Left ventricle myocardium inferior (tissue), 1 donor: Measurements from ENCODE around the gene GRID1. TPM values are rescaled to one million over a fixed set of nuclear protein-coding genes. Genes with fewer than 3 reads are reported as not detected.

ENCODE experiments used
- DNase-seq: peaks from one replicate; pipeline ENCODE4 v3.0.0-alpha.2; 2020
- H3K27ac ChIP-seq: fragments of 200-600 bp; replicated peaks from 2 replicates; pipeline ENCODE4 v1.8.0; 2021
- H3K27me3 ChIP-seq: fragments of 200-600 bp; 2 replicates; pipeline ENCODE4 v1.8.0; 2021; ENCODE audit warnings: low read depth
- H3K36me3 ChIP-seq: fragments of 200-600 bp; 2 replicates; pipeline ENCODE4 v1.8.0; 2021
- H3K4me1 ChIP-seq: fragments of 200-600 bp; 2 replicates; pipeline ENCODE4 v1.8.0; 2021
- H3K4me3 ChIP-seq: fragments of 200-600 bp; 2 replicates; pipeline ENCODE4 v1.8.0; 2021; ENCODE audit warnings: mild to moderate bottlenecking, moderate library complexity
- H3K9me3 ChIP-seq: fragments of 200-600 bp; replicated peaks from 2 replicates; pipeline ENCODE4 v1.8.0; 2021
- CTCF ChIP-seq: fragments of 200-600 bp; IDR thresholded peaks from 2 replicates; pipeline ENCODE4 v1.8.0; 2021; ENCODE audit warnings: antibody characterized with exemption, mild to moderate bottlenecking, borderline replicate concordance
- intact Hi-C: fragments of 100-400 bp; cut with micrococcal nuclease; formaldehyde crosslinking; loops from one replicate; pipeline ENCODE4 v1.11.0; 2022
- total RNA-seq: library from RNA; stranded (reverse); fragmentation: NEBNext Ultra II Directional; extraction: Animal tissue kit (Norgen Biotek cat#: 25700); gene quantifications from one replicate; pipeline ENCODE4 v1.2.1, GENCODE V29; 2021
- donor health status: DM: no; HTN: yes; CAD: no; lungs with severe emphysema.

The GRID1 gene
- total RNA-seq, 1 donor from 2014 or later = 1.6 TPM

DNA sequence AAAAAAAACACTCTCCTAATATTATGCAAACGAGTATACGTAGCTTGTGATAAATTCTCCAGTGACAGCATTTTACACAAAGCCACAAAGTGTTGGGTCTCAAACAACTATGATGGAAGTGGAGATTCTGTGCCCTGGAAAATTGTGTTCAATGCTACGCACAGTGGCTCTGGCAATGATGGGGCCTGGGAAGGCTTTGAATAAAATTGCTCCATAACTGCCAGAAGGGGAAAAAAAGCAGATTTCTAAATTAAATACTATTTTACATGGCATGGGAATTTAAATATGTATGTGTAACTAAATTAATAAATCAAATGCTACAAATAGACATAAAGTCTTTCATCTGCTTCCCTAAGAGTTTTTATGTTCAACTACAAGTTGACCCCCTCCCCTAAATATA is 306.7 kb downstream of the GRID1 start:
- TF ChIP-seq CTCF = no peak
- Histone ChIP-seq H3K27ac (no peak overlapping the region), H3K27me3 (peaks cover 6% of the 10 kb centered on the region), H3K4me3 (no peak overlapping the region), H3K36me3 (no peaks in the 10 kb centered on the region), H3K9me3 (no peaks in the 10 kb centered on the region), H3K4me1 (peaks cover 4% of the 10 kb centered on the region)
- no peak for DNase-seq
- intact Hi-C loops = no loop called here

- intact Hi-C loops = no loop called here
- Histone ChIP-seq H3K4me1 (peaks cover 4% of the 10 kb centered on the region), H3K4me3 (no peak overlapping the region), H3K27me3 (no peaks in the 10 kb centered on the region), H3K9me3 (no peaks in the 10 kb centered on the region), H3K27ac (no peak overlapping the region), H3K36me3 (no peaks in the 10 kb centered on the region)
- no peak for DNase-seq
- no peak for TF ChIP-seq CTCF
Measured at GRCh38 chr10:86058964-86059363, 307.6 kb downstream of the GRID1 start.

GRCh38 chr10:86057708-86058107 is 308.9 kb downstream of the GRID1 start:
- no peaks in the 10 kb centered on the region for H3K27me3 ChIP-seq
- no peak for TF ChIP-seq CTCF
- no peaks in the 10 kb centered on the region for H3K36me3 ChIP-seq
- H3K4me3 ChIP-seq = no peak overlapping the region
- H3K9me3 ChIP-seq = no peaks in the 10 kb centered on the region
- H3K4me1 ChIP-seq = peaks cover 4% of the 10 kb centered on the region
- no peak overlapping the region for H3K27ac ChIP-seq
- intact Hi-C loops = no loop called here
- DNase-seq = no peak

DNA sequence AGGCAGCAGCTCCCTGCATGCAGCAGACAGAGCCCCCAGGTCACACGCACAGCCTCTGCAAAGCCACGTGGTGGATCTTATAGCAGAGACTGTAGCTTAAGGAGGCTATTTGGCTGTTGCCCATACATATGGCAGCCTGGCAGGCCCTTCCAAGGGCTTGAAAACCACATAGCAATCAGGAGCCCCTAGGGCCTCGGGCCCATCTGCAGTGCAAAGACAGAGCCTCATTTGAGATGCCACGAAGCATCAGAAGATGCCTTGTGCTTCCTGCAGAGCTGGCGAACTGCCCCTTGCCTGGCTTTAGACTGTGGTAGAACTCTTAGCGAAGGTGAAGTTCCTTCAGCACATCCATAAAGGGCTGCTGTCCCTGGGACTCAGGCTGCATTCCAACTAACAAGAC is 309.9 kb downstream of the GRID1 start:
- Histone ChIP-seq H3K36me3 (no peaks in the 10 kb centered on the region), H3K9me3 (no peaks in the 10 kb centered on the region), H3K27ac (no peak overlapping the region), H3K4me1 (peaks cover 4% of the 10 kb centered on the region), H3K27me3 (no peaks in the 10 kb centered on the region), H3K4me3 (no peak overlapping the region)
- intact Hi-C loops = no loop called here
- TF ChIP-seq CTCF = no peak
- DNase-seq = no peak

GRCh38 chr10:86055928-86056327 is 310.7 kb downstream of the GRID1 start:
- Histone ChIP-seq H3K27ac (no peak overlapping the region), H3K36me3 (no peaks in the 10 kb centered on the region), H3K9me3 (peaks cover 2% of the 10 kb centered on the region), H3K4me1 (peaks cover 4% of the 10 kb centered on the region), H3K27me3 (no peaks in the 10 kb centered on the region), H3K4me3 (no peak overlapping the region)
- DNase-seq = no peak
- intact Hi-C loops = no loop called here
- TF ChIP-seq CTCF = no peak

GRCh38 chr10:86053675-86054074 is 312.9 kb downstream of the GRID1 start:
- TF ChIP-seq CTCF = no peak
- no peaks in the 10 kb centered on the region for H3K27me3 ChIP-seq
- H3K4me3 ChIP-seq = no peak overlapping the region
- intact Hi-C loops = no loop called here
- no peaks in the 10 kb centered on the region for H3K36me3 ChIP-seq
- H3K27ac ChIP-seq = no peak overlapping the region
- peaks cover 4% of the 10 kb centered on the region for H3K4me1 ChIP-seq
- peaks cover 7% of the 10 kb centered on the region for H3K9me3 ChIP-seq
- DNase-seq = no peak
